Globus pallidus (tissue), 1 donor: Measurements from ENCODE around the gene NNT.
"Not testable (repeated sequence)": the region's sequence is repeated elsewhere in the genome, so short reads cannot be mapped to it uniquely, and the experiment has no call there.

Experiments used
- DNase-seq: peaks from one replicate; pipeline ENCODE4 v3.0.0-alpha.2; 2015; ENCODE audit warnings: low spot score

The NNT gene

GRCh38 chr5:43667379-43667778 lies 64.4 kb downstream of the NNT start:
- not testable (repeated sequence) for DNase-seq

- no peak for DNase-seq
Measured at GRCh38 chr5:43674536-43674935, 71.6 kb downstream of the NNT start.

- DNase-seq, result no peak
Measured at GRCh38 chr5:43675357-43675756, 72.4 kb downstream of the NNT start.

GRCh38 chr5:43676083-43676840 lies 73.3 kb downstream of the NNT start:
- DNase-seq, result no peak

GRCh38 chr5:43677253-43677652 lies 74.3 kb downstream of the NNT start:
- DNase-seq, result no peak

- no peak for DNase-seq
Measured at GRCh38 chr5:43679214-43679613, 76.2 kb downstream of the NNT start.

GRCh38 chr5:43680286-43680685 lies 77.3 kb downstream of the NNT start:
- DNase-seq, result no peak

GRCh38 chr5:43683884-43684471 lies 81.0 kb downstream of the NNT start:
- no peak for DNase-seq

GRCh38 chr5:43685252-43685950 lies 82.4 kb downstream of the NNT start:
- no peak for DNase-seq

- no peak for DNase-seq
Measured at GRCh38 chr5:43687275-43687674, 84.3 kb downstream of the NNT start.

GRCh38 chr5:43691275-43691674 lies 88.3 kb downstream of the NNT start:
- DNase-seq, result no peak

GRCh38 chr5:43691893-43692292 lies 88.9 kb downstream of the NNT start:
- DNase-seq, result no peak

- DNase-seq, result no peak
Measured at GRCh38 chr5:43693411-43693810, 90.4 kb downstream of the NNT start.

GRCh38 chr5:43694027-43694426 lies 91.0 kb downstream of the NNT start:
- no peak for DNase-seq

- DNase-seq, result not testable (repeated sequence)
Measured at GRCh38 chr5:43696444-43696843, 93.5 kb downstream of the NNT start.

- DNase-seq, result no peak
Measured at GRCh38 chr5:43699910-43700309, 96.9 kb downstream of the NNT start.

GRCh38 chr5:43700601-43701000 lies 97.6 kb downstream of the NNT start:
- no peak for DNase-seq

GRCh38 chr5:43701227-43701626 lies 98.2 kb downstream of the NNT start:
- DNase-seq, result no peak

GRCh38 chr5:43702293-43702692 lies 99.3 kb downstream of the NNT start:
- no peak for DNase-seq

GRCh38 chr5:43702815-43703214 lies 99.8 kb downstream of the NNT start:
- no peak for DNase-seq

- no peak for DNase-seq
Measured at GRCh38 chr5:43704243-43704642, 101.3 kb downstream of the NNT start.

GRCh38 chr5:43706576-43706975 lies 103.6 kb downstream of the NNT start:
- DNase-seq, result not testable (repeated sequence)

- no peak for DNase-seq
Measured at GRCh38 chr5:43711496-43711895, 108.5 kb downstream of the NNT start.
